Activated CD4-positive, alpha-beta T cell treated with anti-CD3 and anti-CD28 coated beads for 1 hour (primary cell): ENCODE data around the gene SOHLH1.

Experiments
- DNase-seq: peaks from one replicate; pipeline ENCODE4 v3.0.0-alpha.2; 2020

SOHLH1 gene

GRCh38 chr9:135701959-135702721, 2.9 kb upstream of the SOHLH1 start, which contains the start of gene KCNT1:
KCNT1 (plus strand) TSS chr9:135702185; CDS start chr9:135702259, 74 bp downstream.
- DNase-seq, result peak; percentile 26

- no peak for DNase-seq
Observed at GRCh38 chr9:135701067-135701958, 2.0 kb upstream of the SOHLH1 start.

- DNase-seq, result no peak
Observed at GRCh38 chr9:135700525-135700924, 1.2 kb upstream of the SOHLH1 start.

GRCh38 chr9:135698767-135699166, 514 bp downstream of the SOHLH1 start:
- DNase-seq, result no peak

GRCh38 chr9:135698236-135698635, 1.0 kb downstream of the SOHLH1 start:
- no peak for DNase-seq

- no peak for DNase-seq
Observed at GRCh38 chr9:135697226-135697625, 2.1 kb downstream of the SOHLH1 start.

- no peak for DNase-seq
Observed at GRCh38 chr9:135696446-135696845, 2.8 kb downstream of the SOHLH1 start.

- DNase-seq, result no peak
Observed at GRCh38 chr9:135695642-135696041, 3.6 kb downstream of the SOHLH1 start.

- no peak for DNase-seq
Observed at GRCh38 chr9:135695036-135695435, 4.2 kb downstream of the SOHLH1 start.

- DNase-seq, result no peak
Observed at GRCh38 chr9:135694414-135694813, 4.9 kb downstream of the SOHLH1 start.

- DNase-seq, result no peak
Observed at GRCh38 chr9:135693771-135694170, 5.5 kb downstream of the SOHLH1 start.

- no peak for DNase-seq
Observed at GRCh38 chr9:135693265-135693664, 6.0 kb downstream of the SOHLH1 start.

- no peak for DNase-seq
Observed at GRCh38 chr9:135692410-135692809, 6.9 kb downstream of the SOHLH1 start.

- no peak for DNase-seq
Observed at GRCh38 chr9:135690836-135691570, 8.3 kb downstream of the SOHLH1 start.

GRCh38 chr9:135689011-135689410, 10.3 kb downstream of the SOHLH1 start:
- no peak for DNase-seq

- no peak for DNase-seq
Observed at GRCh38 chr9:135687216-135687615, 12.1 kb downstream of the SOHLH1 start.

- DNase-seq, result no peak
Observed at GRCh38 chr9:135684691-135685090, 14.6 kb downstream of the SOHLH1 start.

- DNase-seq, result no peak
Observed at GRCh38 chr9:135683401-135684034, 15.8 kb downstream of the SOHLH1 start.

- no peak for DNase-seq
Observed at GRCh38 chr9:135681161-135681560, 18.1 kb downstream of the SOHLH1 start.

- no peak for DNase-seq
Observed at GRCh38 chr9:135680056-135680455, 19.2 kb downstream of the SOHLH1 start.

- no peak for DNase-seq
Observed at GRCh38 chr9:135678236-135679017, 20.9 kb downstream of the SOHLH1 start.

GRCh38 chr9:135677641-135678168, 21.6 kb downstream of the SOHLH1 start:
- no peak for DNase-seq
